Measurements from ENCODE around the gene SERPINE2. TPM values are rescaled to one million over a fixed set of nuclear protein-coding genes. Genes with fewer than 3 reads are reported as not detected.

The SERPINE2 gene
- total RNA-seq, 1 donor from 2014 or later = 69.1 TPM

DNA sequence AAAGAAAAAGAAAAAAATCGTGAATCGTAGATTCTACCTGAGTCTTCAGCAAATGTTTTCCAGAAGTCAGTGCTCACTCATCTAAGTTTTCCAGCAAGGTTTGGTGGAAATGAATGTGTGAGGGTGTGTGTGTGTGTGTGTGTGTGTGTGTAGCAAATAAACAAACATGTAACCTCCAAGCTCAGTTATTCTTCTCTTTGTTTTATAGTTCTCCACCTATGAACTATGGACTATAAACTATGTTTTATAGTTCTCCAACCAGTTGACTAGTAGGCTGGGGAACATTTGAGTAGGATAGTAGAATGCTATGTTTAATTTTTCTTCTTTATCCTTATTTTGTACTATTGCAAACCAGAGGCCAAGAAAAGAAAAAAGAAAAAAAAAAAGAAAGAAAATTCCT lies 44.6 kb upstream of the SERPINE2 start:
- TF ChIP-seq, protein P1, sequence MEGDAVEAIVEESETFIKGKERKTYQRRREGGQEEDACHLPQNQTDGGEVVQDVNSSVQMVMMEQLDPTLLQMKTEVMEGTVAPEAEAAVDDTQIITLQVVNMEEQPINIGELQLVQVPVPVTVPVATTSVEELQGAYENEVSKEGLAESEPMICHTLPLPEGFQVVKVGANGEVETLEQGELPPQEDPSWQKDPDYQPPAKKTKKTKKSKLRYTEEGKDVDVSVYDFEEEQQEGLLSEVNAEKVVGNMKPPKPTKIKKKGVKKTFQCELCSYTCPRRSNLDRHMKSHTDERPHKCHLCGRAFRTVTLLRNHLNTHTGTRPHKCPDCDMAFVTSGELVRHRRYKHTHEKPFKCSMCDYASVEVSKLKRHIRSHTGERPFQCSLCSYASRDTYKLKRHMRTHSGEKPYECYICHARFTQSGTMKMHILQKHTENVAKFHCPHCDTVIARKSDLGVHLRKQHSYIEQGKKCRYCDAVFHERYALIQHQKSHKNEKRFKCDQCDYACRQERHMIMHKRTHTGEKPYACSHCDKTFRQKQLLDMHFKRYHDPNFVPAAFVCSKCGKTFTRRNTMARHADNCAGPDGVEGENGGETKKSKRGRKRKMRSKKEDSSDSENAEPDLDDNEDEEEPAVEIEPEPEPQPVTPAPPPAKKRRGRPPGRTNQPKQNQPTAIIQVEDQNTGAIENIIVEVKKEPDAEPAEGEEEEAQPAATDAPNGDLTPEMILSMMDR (IDR thresholded peaks at IDR 0.05) = no peak
- Mint-ChIP-seq H3K27ac (ENCODE audit: unreplicated experiment) (no peak overlapping the region), H3K4me3 (ENCODE audit: unreplicated experiment) (no peak overlapping the region), H3K36me3 (ENCODE audit: unreplicated experiment) (peaks cover 2% of the 10 kb centered on the region), H3K9me3 (ENCODE audit: unreplicated experiment) (no peaks in the 10 kb centered on the region), H3K4me1 (ENCODE audit: unreplicated experiment) (peaks cover 16% of the 10 kb centered on the region), H3K27me3 (ENCODE audit: unreplicated experiment) (no peaks in the 10 kb centered on the region)
- no peak for DNase-seq (ENCODE audit: extremely low spot score, unreplicated experiment)

DNA sequence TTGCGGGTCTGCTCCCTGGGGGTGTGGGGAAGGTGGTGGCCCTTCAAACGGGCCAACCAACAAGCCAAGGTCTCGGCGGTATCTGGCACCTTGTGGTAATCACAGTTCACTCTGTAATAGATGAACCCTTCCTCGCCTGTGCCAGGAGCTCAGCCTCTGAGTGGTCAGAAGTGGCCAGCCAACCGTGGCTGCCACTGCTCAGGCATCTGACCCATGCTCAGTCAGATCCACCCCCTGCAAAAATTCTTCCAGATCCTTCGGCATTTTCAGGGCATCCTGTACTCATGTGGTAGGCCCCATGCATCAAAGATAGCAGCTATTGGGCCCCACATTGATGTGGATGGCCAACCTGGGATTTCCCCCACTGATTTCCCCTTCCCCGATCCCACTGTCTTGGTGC lies 39.6 kb upstream of the SERPINE2 start:
- no peak overlapping the region for H3K27ac Mint-ChIP-seq (ENCODE audit: unreplicated experiment)
- H3K9me3 Mint-ChIP-seq (ENCODE audit: unreplicated experiment) = no peaks in the 10 kb centered on the region
- no peaks in the 10 kb centered on the region for H3K27me3 Mint-ChIP-seq (ENCODE audit: unreplicated experiment)
- no peak for DNase-seq (ENCODE audit: extremely low spot score, unreplicated experiment)
- TF ChIP-seq, protein P1 (IDR thresholded peaks at IDR 0.05) = no peak
- no peaks in the 10 kb centered on the region for H3K4me1 Mint-ChIP-seq (ENCODE audit: unreplicated experiment)
- peaks cover 2% of the 10 kb centered on the region for H3K36me3 Mint-ChIP-seq (ENCODE audit: unreplicated experiment)
- H3K4me3 Mint-ChIP-seq (ENCODE audit: unreplicated experiment) = no peak overlapping the region

DNA sequence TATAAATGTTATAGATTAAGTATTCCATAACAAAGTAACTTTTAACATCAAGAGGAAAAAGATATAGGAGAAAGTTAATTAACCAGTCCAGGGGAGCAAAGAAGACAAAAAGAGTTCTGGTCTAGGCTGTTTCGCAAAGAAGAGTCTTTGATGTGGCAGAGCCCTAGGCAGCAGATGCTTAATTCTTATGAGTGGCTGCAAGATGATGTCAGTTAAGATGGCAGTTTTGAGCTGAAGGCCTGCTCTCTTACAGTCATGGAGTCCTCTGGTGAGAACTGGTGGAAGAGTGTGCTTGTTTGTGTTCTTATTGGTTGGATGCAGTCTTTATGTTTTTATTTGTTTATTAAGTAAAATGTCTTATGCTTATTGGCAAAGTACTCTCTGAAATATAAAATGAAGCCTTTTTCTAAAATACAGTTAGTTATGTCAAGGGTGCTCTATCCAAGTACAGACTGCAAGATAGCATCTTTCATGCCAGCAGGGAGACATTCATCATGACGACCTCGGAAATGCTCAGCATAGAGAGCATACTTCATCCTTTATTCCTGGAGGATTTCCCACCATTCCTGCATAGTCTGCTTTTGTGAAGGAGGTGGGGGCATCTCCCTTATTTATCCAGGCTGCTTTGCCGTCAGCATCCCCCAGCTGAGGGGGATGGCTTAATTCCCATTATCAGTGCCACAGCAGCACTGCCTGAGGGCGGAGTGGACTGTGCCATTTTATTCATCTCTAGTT lies 38.9 kb upstream of the SERPINE2 start:
- H3K27ac Mint-ChIP-seq (ENCODE audit: unreplicated experiment) = no peak overlapping the region
- peaks cover under 1% of the 10 kb centered on the region for H3K36me3 Mint-ChIP-seq (ENCODE audit: unreplicated experiment)
- H3K4me1 Mint-ChIP-seq (ENCODE audit: unreplicated experiment) = no peaks in the 10 kb centered on the region
- H3K27me3 Mint-ChIP-seq (ENCODE audit: unreplicated experiment) = no peaks in the 10 kb centered on the region
- H3K9me3 Mint-ChIP-seq (ENCODE audit: unreplicated experiment) = no peaks in the 10 kb centered on the region
- no peak for DNase-seq (ENCODE audit: extremely low spot score, unreplicated experiment)
- TF ChIP-seq, protein P1 (IDR thresholded peaks at IDR 0.05) = no peak
- no peak overlapping the region for H3K4me3 Mint-ChIP-seq (ENCODE audit: unreplicated experiment)

DNA sequence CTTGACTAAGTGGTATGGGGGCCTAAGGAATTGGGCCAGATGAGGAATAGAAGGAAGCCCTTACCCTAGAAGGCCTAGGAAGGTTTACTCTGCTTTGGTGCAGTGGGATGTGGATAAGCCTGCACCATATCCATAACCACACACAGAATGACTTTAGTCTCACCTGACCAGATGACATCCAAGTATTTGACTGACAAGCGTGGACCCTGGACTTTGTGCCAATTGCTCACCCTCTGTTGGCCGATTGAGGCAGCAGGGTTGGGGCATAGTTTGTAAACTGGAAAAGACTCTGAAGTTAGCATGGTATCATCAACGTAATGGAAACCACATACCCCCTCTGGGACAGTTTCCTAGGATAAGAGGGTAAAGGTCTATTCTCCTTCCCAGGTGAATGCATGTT lies 36.5 kb upstream of the SERPINE2 start:
- no peaks in the 10 kb centered on the region for H3K9me3 Mint-ChIP-seq (ENCODE audit: unreplicated experiment)
- H3K4me3 Mint-ChIP-seq (ENCODE audit: unreplicated experiment) = no peak overlapping the region
- no peaks in the 10 kb centered on the region for H3K4me1 Mint-ChIP-seq (ENCODE audit: unreplicated experiment)
- H3K36me3 Mint-ChIP-seq (ENCODE audit: unreplicated experiment) = no peaks in the 10 kb centered on the region
- TF ChIP-seq, protein P1 (IDR thresholded peaks at IDR 0.05) = no peak
- H3K27ac Mint-ChIP-seq (ENCODE audit: unreplicated experiment) = no peak overlapping the region
- DNase-seq (ENCODE audit: extremely low spot score, unreplicated experiment) = no peak
- H3K27me3 Mint-ChIP-seq (ENCODE audit: unreplicated experiment) = no peaks in the 10 kb centered on the region

DNA sequence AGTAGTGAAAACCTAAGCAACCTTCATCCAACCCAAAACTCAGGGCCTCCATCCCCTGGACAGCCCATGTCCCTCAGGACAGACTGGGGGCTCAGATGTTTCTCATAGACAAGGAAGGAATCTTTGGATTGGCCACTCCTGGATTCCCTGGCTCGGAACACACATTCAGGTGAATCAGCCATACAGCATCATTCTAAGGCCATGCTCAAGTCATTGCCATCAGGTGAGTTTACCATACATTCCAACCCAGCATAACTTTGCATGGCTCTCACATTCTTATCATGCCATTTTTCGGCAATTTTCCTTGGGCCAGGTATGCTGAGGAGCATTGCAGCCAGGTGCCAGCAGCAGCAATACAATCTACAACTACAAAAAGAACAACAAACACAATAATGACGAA lies 34.6 kb upstream of the SERPINE2 start:
- Mint-ChIP-seq H3K36me3 (ENCODE audit: unreplicated experiment) (no peaks in the 10 kb centered on the region), H3K27ac (ENCODE audit: unreplicated experiment) (no peak overlapping the region), H3K27me3 (ENCODE audit: unreplicated experiment) (no peaks in the 10 kb centered on the region), H3K4me3 (ENCODE audit: unreplicated experiment) (no peak overlapping the region), H3K4me1 (ENCODE audit: unreplicated experiment) (no peaks in the 10 kb centered on the region), H3K9me3 (ENCODE audit: unreplicated experiment) (no peaks in the 10 kb centered on the region)
- no peak for DNase-seq (ENCODE audit: extremely low spot score, unreplicated experiment)
- TF ChIP-seq, protein P1 (IDR thresholded peaks at IDR 0.05) = no peak

Measured in osteocyte (in vitro differentiated cells).